ENCODE results near the gene PBOV1.

DNA sequence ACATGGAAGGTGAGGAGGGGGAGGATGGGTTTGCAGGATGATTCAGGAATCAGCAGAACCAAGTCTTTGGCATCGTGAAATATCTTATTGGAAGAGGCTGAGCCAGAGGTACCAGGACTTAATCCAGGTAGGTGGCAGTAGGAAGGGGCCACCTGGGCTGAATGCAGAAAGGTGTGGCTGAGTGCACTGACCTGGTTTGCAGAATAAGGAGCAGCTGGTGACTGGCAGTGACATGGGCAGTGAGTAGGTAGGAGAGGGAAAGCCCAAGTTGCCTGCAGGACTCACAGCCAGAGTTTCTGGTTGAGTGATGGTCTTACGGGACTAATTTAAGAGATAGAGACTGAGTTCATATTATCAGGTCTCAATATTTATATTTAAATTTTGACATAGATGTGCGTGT, 1.1 kb upstream of the PBOV1 start:
- TF ChIP-seq, protein P1, sequence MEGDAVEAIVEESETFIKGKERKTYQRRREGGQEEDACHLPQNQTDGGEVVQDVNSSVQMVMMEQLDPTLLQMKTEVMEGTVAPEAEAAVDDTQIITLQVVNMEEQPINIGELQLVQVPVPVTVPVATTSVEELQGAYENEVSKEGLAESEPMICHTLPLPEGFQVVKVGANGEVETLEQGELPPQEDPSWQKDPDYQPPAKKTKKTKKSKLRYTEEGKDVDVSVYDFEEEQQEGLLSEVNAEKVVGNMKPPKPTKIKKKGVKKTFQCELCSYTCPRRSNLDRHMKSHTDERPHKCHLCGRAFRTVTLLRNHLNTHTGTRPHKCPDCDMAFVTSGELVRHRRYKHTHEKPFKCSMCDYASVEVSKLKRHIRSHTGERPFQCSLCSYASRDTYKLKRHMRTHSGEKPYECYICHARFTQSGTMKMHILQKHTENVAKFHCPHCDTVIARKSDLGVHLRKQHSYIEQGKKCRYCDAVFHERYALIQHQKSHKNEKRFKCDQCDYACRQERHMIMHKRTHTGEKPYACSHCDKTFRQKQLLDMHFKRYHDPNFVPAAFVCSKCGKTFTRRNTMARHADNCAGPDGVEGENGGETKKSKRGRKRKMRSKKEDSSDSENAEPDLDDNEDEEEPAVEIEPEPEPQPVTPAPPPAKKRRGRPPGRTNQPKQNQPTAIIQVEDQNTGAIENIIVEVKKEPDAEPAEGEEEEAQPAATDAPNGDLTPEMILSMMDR (IDR thresholded peaks at IDR 0.05; ENCODE audit: insufficient read depth, low read length, poor library complexity, severe bottlenecking), result no peak
- no peak for TF ChIP-seq EZH2phosphoT487 (conservative IDR thresholded peaks at IDR 0.05; ENCODE audit: low read length)
